NB4 (cell line): ENCODE results near the gene CDC16.
"Not testable (repeated sequence)": the region's sequence is repeated elsewhere in the genome, so short reads cannot be mapped to it uniquely, and the experiment has no call there.

Source experiments
- DNase-seq: peaks from one replicate; pipeline ENCODE4 v3.0.0; 2010; ENCODE audit warnings: low read depth
- H3K4me3 ChIP-seq: one replicate; pipeline ENCODE4 v1.5.1; 2011; ENCODE audit warnings: mild to moderate bottlenecking, low read depth, low read length, moderate library complexity
- MYC ChIP-seq: IDR thresholded peaks from 2 replicates; pipeline ENCODE4 v1.6.1; 2011; ENCODE audit warnings: low read depth, low read length
- POLR2A ChIP-seq: IDR thresholded peaks from 2 replicates; pipeline ENCODE4 v1.6.1; 2011; ENCODE audit warnings: mild to moderate bottlenecking; ENCODE audit not compliant: insufficient read length; ENCODE audit errors: extremely low read depth
- TF ChIP-seq, protein P1 (sequence below): IDR thresholded peaks from one replicate; pipeline ENCODE4 v1.5.1; 2012; ENCODE audit warnings: low read depth, low read length
- TF ChIP-seq, protein P2 (sequence below): IDR thresholded peaks from 2 replicates; pipeline ENCODE4 v1.6.1; 2011; ENCODE audit warnings: low read depth, low read length

Gene CDC16

DNA sequence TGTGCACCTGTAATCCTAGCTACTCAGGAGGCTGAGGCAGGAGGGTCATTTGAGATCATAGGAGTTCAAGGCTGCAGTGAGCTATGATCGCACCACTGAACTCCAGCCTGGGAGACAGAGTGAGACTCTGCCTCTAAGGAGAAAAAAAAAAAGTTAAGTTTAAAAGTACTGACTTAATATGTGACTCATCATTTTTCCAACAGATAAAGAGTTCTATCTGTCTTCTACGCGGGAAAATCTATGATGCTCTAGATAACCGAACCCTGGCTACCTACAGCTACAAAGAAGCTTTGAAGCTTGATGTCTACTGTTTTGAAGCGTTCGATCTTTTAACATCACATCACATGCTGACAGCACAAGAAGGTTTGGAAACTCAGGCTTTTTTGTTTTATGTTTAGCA lies 7.2 kb downstream of the CDC16 start:
- TF ChIP-seq MYC = no peak
- TF ChIP-seq POLR2A = no peak
- TF ChIP-seq, protein P1, sequence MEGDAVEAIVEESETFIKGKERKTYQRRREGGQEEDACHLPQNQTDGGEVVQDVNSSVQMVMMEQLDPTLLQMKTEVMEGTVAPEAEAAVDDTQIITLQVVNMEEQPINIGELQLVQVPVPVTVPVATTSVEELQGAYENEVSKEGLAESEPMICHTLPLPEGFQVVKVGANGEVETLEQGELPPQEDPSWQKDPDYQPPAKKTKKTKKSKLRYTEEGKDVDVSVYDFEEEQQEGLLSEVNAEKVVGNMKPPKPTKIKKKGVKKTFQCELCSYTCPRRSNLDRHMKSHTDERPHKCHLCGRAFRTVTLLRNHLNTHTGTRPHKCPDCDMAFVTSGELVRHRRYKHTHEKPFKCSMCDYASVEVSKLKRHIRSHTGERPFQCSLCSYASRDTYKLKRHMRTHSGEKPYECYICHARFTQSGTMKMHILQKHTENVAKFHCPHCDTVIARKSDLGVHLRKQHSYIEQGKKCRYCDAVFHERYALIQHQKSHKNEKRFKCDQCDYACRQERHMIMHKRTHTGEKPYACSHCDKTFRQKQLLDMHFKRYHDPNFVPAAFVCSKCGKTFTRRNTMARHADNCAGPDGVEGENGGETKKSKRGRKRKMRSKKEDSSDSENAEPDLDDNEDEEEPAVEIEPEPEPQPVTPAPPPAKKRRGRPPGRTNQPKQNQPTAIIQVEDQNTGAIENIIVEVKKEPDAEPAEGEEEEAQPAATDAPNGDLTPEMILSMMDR = no peak
- TF ChIP-seq, protein P2, sequence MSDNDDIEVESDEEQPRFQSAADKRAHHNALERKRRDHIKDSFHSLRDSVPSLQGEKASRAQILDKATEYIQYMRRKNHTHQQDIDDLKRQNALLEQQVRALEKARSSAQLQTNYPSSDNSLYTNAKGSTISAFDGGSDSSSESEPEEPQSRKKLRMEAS = no peak
- no peak overlapping the region for H3K4me3 ChIP-seq
- DNase-seq = no peak

DNA sequence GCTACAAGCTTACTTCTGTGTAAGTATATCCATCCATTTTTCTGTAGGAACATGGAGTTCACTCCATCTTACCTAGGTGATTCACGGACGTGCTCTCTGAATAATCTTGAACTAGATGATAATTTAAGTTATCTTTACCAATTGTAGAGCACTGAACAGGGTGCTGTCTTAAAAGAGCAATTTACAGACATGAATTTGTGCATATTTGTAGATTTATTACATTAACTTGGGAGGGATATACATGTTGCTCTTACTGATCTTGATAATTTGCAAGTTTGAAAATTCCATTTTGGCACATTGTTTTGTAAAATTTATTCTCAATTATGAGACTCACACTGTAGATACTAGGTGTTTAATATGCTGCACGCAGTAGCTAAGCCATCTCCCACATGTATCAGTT lies 9.3 kb downstream of the CDC16 start:
- DNase-seq = no peak
- no peak overlapping the region for H3K4me3 ChIP-seq
- TF ChIP-seq MYC (no peak), POLR2A (no peak)
- TF ChIP-seq, protein P2 = no peak
- TF ChIP-seq, protein P1 = no peak

DNA sequence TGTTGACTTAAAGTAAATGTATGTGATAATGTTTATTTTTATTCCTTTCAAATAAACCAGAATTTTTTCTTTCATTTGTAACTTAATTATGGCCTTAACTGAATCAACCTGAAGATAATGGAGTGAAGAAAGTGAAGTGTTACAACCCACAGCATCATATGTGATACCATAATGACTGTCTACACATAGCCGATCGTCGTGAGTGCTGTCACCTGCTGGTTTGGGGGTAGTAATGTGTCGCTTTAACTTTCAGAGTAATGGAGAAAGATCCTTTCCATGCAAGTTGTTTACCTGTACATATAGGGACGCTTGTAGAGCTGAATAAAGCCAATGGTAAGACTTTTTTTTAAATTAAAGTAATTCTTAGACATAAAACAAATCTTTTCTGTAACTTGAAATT lies 9.9 kb downstream of the CDC16 start:
- TF ChIP-seq, protein P2 = no peak
- TF ChIP-seq POLR2A = no peak
- TF ChIP-seq, protein P1 = no peak
- no peak for TF ChIP-seq MYC
- H3K4me3 ChIP-seq = no peak overlapping the region
- DNase-seq = no peak

DNA sequence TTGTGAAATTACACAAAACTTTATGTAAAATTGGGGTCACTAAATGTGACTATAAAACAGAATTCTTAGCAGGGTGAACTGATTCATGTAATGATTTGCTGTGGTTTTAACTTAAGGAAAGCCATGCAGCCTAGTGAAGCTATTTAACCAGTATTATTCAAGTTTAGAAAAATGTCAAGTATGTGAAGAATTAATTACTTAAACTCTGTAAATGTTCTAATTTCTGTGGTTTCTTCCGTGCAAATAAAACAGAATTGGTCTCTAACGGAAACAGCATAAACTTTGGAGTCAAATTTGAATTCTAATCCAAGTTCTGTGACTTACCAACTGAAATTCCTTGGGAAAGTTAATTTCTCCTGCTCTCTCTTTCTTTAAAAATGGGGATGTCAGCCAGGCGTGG lies 13.3 kb downstream of the CDC16 start:
- DNase-seq = no peak
- TF ChIP-seq, protein P2 = no peak
- TF ChIP-seq MYC (no peak), POLR2A (no peak)
- TF ChIP-seq, protein P1 = no peak
- no peak overlapping the region for H3K4me3 ChIP-seq

DNA sequence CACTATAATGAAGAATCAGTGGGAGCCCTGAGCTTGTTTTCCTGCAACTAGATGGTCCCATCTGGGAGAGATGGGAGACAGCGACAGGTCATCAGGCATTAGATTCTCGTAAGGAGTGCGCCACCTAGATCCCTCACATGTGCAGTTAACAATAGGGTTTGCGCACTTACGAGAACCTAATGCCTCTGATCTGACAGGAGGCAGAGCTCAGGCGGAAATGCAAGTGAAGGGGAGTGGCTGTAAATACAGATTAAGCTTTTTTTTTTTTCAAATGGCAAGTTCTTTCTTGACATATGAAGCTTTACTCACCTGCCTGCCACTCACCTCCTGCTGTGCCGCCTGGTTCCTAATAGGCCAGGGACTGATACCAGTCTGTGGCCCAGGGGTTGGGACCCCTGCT lies 14.4 kb downstream of the CDC16 start:
- no peak for TF ChIP-seq POLR2A
- TF ChIP-seq MYC = no peak
- TF ChIP-seq, protein P1 = no peak
- TF ChIP-seq, protein P2 = no peak
- no peak overlapping the region for H3K4me3 ChIP-seq
- DNase-seq = no peak

DNA sequence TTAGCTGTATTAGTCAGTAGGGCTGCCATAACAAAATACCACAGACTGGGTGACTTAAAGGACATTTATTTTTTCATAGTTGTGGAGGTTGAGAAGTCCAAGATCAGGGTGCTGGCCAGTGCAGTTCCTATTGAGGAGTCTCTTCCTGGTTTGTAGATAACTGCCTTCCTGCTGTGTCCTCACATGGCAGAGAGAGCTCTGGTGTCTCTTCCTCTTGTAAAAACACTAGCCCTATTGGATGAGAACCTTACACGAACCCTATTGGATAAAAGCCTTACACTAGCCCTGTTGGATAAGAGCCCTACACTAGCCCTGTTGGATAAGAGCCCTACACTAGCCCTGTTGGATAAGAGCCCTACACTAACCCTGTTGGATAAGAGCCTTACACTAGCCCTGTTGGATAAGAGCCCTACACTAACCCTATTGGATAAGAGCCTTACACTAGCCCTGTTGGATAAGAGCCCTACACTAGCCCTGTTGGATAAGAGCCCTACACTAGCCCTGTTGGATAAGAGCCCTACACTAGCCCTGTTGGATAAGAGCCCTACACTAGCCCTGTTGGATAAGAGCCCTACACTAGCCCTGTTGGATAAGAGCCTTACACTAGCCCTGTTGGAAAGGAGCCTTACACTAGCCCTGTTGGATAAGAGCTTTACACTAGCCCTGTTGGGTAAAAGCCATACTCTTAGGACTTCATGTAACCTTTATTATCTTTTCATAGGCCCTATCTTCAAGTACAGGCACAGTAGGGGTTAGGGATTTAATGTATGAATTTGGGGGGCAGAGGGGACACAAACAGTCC lies 17.1 kb downstream of the CDC16 start:
- H3K4me3 ChIP-seq, DNase-seq: not testable (repeated sequence)
